HepG2 (cell line): ENCODE results near the gene DNAJC5. TPM values are rescaled to one million over a fixed set of nuclear protein-coding genes. Genes with fewer than 3 reads are reported as not detected.

ENCODE experiments used
- ATAC-seq: fragments of 200-7000 bp; cut with Tn5 transposase; 3 replicates; pipeline ENCODE4 v1.9.1; 2020; ENCODE audit warnings: mild to moderate bottlenecking, moderate library complexity
- BruUV-seq: library from RNA; stranded (reverse); fragments of 400-500 nt; replicated peaks from 2 replicates; lab custom pipeline; 2021; lab: Mats Ljungman, UMichigan
- CTCF ChIA-PET: fragments of 300-600 bp; formaldehyde crosslinking; extraction: SDS; loops from one replicate; lab custom pipeline; 2021; ENCODE audit warnings: low total read pairs, inconsistent platforms, low intra/inter-chr PET ratio; lab: Yijun Ruan, JAX
- POLR2A ChIA-PET: fragments of 350-600 bp; sonication (Branson Sonifier 250); formaldehyde crosslinking; loops from one replicate; lab custom pipeline; 2020; ENCODE audit warnings: antibody characterized with exemption, inconsistent platforms; lab: Yijun Ruan, JAX
- DNase-seq: peaks from one replicate; pipeline ENCODE4 v3.0.0-alpha.2; 2015; ENCODE audit warnings: low spot score
- FAIRE-seq: peaks from 3 replicates; lab custom pipeline; 2011; peaks lifted over from hg19 to GRCh38; lab: Jason Lieb, UNC
- H2AFZ ChIP-seq: one replicate; pipeline ENCODE4 v1.6.1; 2011; ENCODE audit warnings: low read length, inconsistent platforms
- H3K27ac ChIP-seq: fragments of 300-600 bp; 3 replicates; pipeline ENCODE4 v1.8.0; 2011; ENCODE audit warnings: mixed run types, mild to moderate bottlenecking, mixed read lengths, low read length, inconsistent platforms; ENCODE audit not compliant: insufficient read depth; ENCODE audit errors: extremely low read length
- H3K27me3 ChIP-seq, 2 experiments: fragments of 200-600 bp in 1 of 2; 2 replicates in 1 of 2; 3 replicates in 1 of 2; pipeline versions ENCODE4 v1.6.0 to v1.8.0; 2011; ENCODE audit warnings: low read length in 2 of 2, mild to moderate bottlenecking in 2 of 2, moderate library complexity in 2 of 2, inconsistent platforms in 1 of 2; ENCODE audit not compliant: insufficient read depth in 2 of 2, control insufficient read depth in 1 of 2
- H3K36me3 ChIP-seq, 2 experiments: fragments of 200-600 bp in 1 of 2; replicated peaks in 1 of 2; 2 replicates in 1 of 2; 3 replicates in 1 of 2; pipeline versions ENCODE4 v1.5.1 to v1.8.0; 2011; ENCODE audit warnings: low read length in 2 of 2, inconsistent platforms in 1 of 2; ENCODE audit not compliant: insufficient read depth in 2 of 2, control insufficient read depth in 1 of 2
- H3K4me1 ChIP-seq: 2 replicates; pipeline ENCODE4 v1.5.1; 2012; ENCODE audit warnings: low read length, inconsistent platforms; ENCODE audit not compliant: insufficient read depth
- H3K4me2 ChIP-seq: 2 replicates; pipeline ENCODE4 v1.6.0; 2011; ENCODE audit warnings: low read depth, low read length, inconsistent platforms
- H3K4me3 ChIP-seq, 3 experiments: fragments of 200-600 bp in 1 of 3; sonication (generic), shearing (Covaris generic) in 1 of 3; replicated peaks in 1 of 3; 2 replicates each; pipeline ENCODE4 v1.5.1; 2011 to 2016; ENCODE audit warnings: low read length in 3 of 3, inconsistent platforms in 2 of 3, low read depth in 2 of 3, mild to moderate bottlenecking in 2 of 3, control low read depth in 1 of 3, mixed read lengths in 1 of 3; ENCODE audit not compliant: insufficient read depth in 1 of 3
- H3K79me2 ChIP-seq: one replicate; pipeline ENCODE4 v1.6.1; 2011; ENCODE audit warnings: low read length, inconsistent platforms; ENCODE audit not compliant: insufficient read depth
- H3K9ac ChIP-seq: 2 replicates; pipeline ENCODE4 v1.6.0; 2011; ENCODE audit warnings: mild to moderate bottlenecking, low read depth, low read length, inconsistent platforms; ENCODE audit not compliant: insufficient read depth
- H3K9me3 ChIP-seq: 2 replicates; pipeline ENCODE4 v1.5.1; 2012; ENCODE audit warnings: mild to moderate bottlenecking, low read length
- H4K20me1 ChIP-seq: 2 replicates; pipeline ENCODE4 v1.6.0; 2011; ENCODE audit warnings: inconsistent platforms, mild to moderate bottlenecking, low read length, moderate library complexity; ENCODE audit not compliant: insufficient read depth
- AGO2 ChIP-seq: fragments of 200-400 bp; formaldehyde crosslinking; optimal IDR thresholded peaks from 2 replicates; pipeline ENCODE3; 2017; ENCODE audit warnings: mild to moderate bottlenecking, low read depth, low read length, moderate library complexity
- ATF7 ChIP-seq, 2 experiments: fragments of 450-650 bp in 1 of 2; sonication (generic) in 1 of 2; formaldehyde crosslinking in 1 of 2; IDR thresholded peaks; 2 replicates each; pipeline versions ENCODE4 v1.4.0 to v1.6.1; 2016 to 2020; ENCODE audit warnings: antibody characterized with exemption in 1 of 2, mild to moderate bottlenecking in 1 of 2, missing genetic modification reagents in 1 of 2
- HNRNPK ChIP-seq: fragments of 200-400 bp; formaldehyde crosslinking; IDR thresholded peaks from 2 replicates; pipeline ENCODE4 v1.6.1; 2018; ENCODE audit warnings: low read length, low read depth, moderate library complexity, mild to moderate bottlenecking; ENCODE audit not compliant: poor library complexity, severe bottlenecking
- HNRNPLL ChIP-seq: fragments of 200-400 bp; formaldehyde crosslinking; IDR thresholded peaks from 2 replicates; pipeline ENCODE4 v1.6.1; 2017; ENCODE audit warnings: mild to moderate bottlenecking, low read depth, low read length; ENCODE audit not compliant: poor library complexity, severe bottlenecking
- RBFOX2 ChIP-seq: fragments of 200-400 bp; formaldehyde crosslinking; IDR thresholded peaks from 2 replicates; pipeline ENCODE4 v1.6.1; 2017; ENCODE audit warnings: low read depth, mild to moderate bottlenecking, low read length
- RFX5 ChIP-seq: IDR thresholded peaks from 2 replicates; pipeline ENCODE4 v1.6.1; 2011; ENCODE audit warnings: low read depth, low read length, improper control_type of control experiment
- RXRB ChIP-seq: IDR thresholded peaks from 2 replicates; pipeline ENCODE4 v1.6.1; 2016; ENCODE audit warnings: borderline replicate concordance, missing genetic modification reagents, missing compliant biosample characterization
- SPEN ChIP-seq: sonication (generic); formaldehyde crosslinking; IDR thresholded peaks from 2 replicates; pipeline ENCODE4 v1.5.1; 2020; ENCODE audit warnings: low read depth, mild to moderate bottlenecking, missing genetic modification reagents
- ZBTB20 ChIP-seq: sonication (generic); formaldehyde crosslinking; IDR thresholded peaks from 2 replicates; pipeline ENCODE4 v1.8.1; 2023; ENCODE audit warnings: missing genetic modification reagents, low read depth, mild to moderate bottlenecking, borderline replicate concordance
- WGBS: methylation state at CpG from one replicate; pipeline ENCODE4 v1.1.6; 2017; ENCODE audit warnings: low lambda C conversion rate; 5-methylcytosine and 5-hydroxymethylcytosine counted together
- in situ Hi-C: cut with HindIII; loops from 2 replicates; pipeline ENCODE4 v1.10.0; 2017; ENCODE audit warnings: low pct_unique_long_range_greater_than_20kb; ENCODE audit not compliant: extremely low pct_ligation_motif_present
- intact Hi-C: fragments of 100-400 bp; cut with micrococcal nuclease; formaldehyde crosslinking; loops from one replicate; pipeline ENCODE4 v1.10.0; 2022; ENCODE audit not compliant: unreplicated experiment
- polyA plus RNA-seq, 8 experiments: library from polyadenylated mRNA; depleted of rRNA in 3 of 8; stranded (reverse) in 7 of 8; unstranded in 1 of 8; fragments of >200 nt; fragmentation: Illumina TruSeq in 4 of 8; extraction: Trizol in 4 of 8; gene quantifications; 2 replicates each; pipeline versions ENCODE4 v1.2.1 to v1.2.3, GENCODE V29; 2011 to 2016; ENCODE audit warnings: low read depth in 4 of 8, missing spikeins in 1 of 8, mixed read lengths in 1 of 8; ENCODE audit not compliant: insufficient read depth in 1 of 8
- total RNA-seq, 5 experiments: library from RNA; depleted of rRNA; stranded (reverse); fragments of >200 nt; fragmentation: Illumina TruSeq; extraction: Trizol; gene quantifications; 2 replicates each; pipeline ENCODE4 v1.2.3, GENCODE V29; 2016; ENCODE audit warnings: low read depth in 1 of 5
- TF ChIP-seq, protein P1 (sequence below): conservative IDR thresholded peaks from 2 replicates; pipeline ENCODE4 v1.6.1; 2018; ENCODE audit warnings: missing genetic modification reagents
- TF ChIP-seq, protein P2 (sequence below): sonication (generic); formaldehyde crosslinking; IDR thresholded peaks from 2 replicates; pipeline ENCODE4 v1.4.0; 2020; ENCODE audit warnings: missing genetic modification reagents

The DNAJC5 gene
- total and polyA plus RNA-seq, 2 of the 13 experiments (the other 11 are each of a cell fraction or from before 2014, with no cell fraction given) = 42.8 to 64.5 TPM

DNA sequence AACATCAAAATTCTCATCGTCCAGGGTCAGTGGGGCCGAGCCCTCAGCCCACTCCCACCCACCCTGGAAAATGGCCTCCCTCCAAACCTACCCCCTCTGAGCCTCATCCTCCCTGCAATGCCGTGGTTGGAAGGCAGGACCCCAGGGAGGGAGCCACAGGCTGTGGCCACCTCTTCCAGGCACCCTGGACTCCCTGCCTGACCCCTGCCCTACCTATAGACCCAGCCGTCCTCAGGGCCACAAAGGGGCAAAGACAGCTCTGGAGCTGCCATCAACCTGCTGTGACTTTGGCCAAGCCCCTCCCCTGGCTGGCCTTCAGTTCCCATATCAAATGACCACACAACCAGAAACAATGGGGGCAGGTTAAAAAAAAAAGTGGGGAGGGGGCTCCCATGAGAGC lies 63.5 kb downstream of the DNAJC5 start:
- Histone ChIP-seq H3K4me3 (no peak overlapping the region), H3K4me2 (no peak overlapping the region), H3K9me3 (no peaks in the 10 kb centered on the region), H3K79me2 (peaks cover 22% of the 10 kb centered on the region), H3K36me3 (peaks cover 34 to 37% of the 10 kb centered on the region in 2 experiments; a peak in 4 of 5 replicates), H4K20me1 (peaks cover 20% of the 10 kb centered on the region), H3K27me3 (no peaks in the 10 kb centered on the region), H2AFZ (no peak overlapping the region), H3K9ac (no peak overlapping the region), H3K27ac (peak overlapping the region; percentile 83), H3K4me1 (peaks cover 42% of the 10 kb centered on the region)
- 85% methylated on average over 4 of the region's 4 CpGs for WGBS
- ATAC-seq = no peak
- no peak for FAIRE-seq
- CTCF ChIA-PET = no interaction called here
- POLR2A ChIA-PET = interaction anchor here (0.8 to 2.9 kb wide), 5 partner anchors 9 to 93 kb away, joined by 3 to 43 read pairs (median 3); partner anchors contain the start of gene TPD52L2
- intact Hi-C loops (no loop called here), in situ Hi-C loops (no loop called here)
- no TSS peak for BruUV-seq
- no peak for DNase-seq
- no peak for TF ChIP-seq HNRNPK
- TF ChIP-seq HNRNPLL = peak; percentile 2
- 0 out of 2 replicates have a peak, but pooled peaks have one; percentile 18 for TF ChIP-seq SPEN (CRISPR knock-in tag)
- no peak for TF ChIP-seq RFX5
- TF ChIP-seq RXRB (CRISPR knock-in tag) = no peak
- peak; percentile 3 for TF ChIP-seq AGO2

DNA sequence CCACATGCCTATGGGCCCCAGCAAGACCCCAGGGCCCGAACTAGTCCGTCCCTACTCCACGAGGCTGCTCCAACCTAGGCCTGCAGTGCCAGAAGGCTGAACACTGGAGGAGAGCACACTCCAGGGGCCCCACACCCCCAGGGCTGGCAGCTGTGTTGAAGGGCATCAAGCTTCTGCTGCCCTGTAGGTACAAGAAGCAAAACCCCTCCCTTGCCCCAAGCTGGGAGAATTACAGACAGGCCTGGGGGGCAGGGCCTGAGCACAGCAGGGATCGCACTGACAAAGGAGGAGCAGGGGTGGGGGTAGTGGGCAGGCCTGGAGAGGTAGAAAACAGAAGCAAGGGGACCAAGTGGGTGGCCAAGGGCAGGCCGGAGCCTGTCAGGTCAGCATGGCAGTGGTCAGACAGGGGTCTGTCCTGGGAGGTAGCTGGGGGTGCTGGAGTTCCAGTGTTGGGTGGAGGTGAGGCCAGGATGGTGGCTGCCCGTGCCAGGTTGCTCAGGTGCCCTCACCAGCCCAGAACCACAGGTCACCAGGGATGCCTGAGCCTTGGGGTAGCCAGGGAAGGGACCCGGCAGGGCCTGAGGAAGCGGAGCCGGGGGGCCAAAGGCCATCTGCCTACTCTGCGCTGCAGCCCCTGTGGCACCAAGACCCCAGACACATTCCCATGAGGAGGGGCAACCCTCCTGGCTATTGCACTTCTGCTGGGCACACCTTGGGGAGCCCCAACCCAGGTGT lies 64.2 kb downstream of the DNAJC5 start:
- peaks cover 16% of the 10 kb centered on the region for H3K79me2 ChIP-seq
- ATAC-seq (no peak), FAIRE-seq (no peak), DNase-seq (no peak)
- intact Hi-C loops (no loop called here), in situ Hi-C loops (no loop called here)
- peaks cover 14% of the 10 kb centered on the region for H4K20me1 ChIP-seq
- no peak overlapping the region for H3K4me3 ChIP-seq
- H3K9ac ChIP-seq = no peak overlapping the region; the same call in 1 of the 2 replicates
- peak overlapping the region; percentile 83 for H3K27ac ChIP-seq
- BruUV-seq = no TSS peak
- no peaks in the 10 kb centered on the region for H3K27me3 ChIP-seq
- POLR2A ChIA-PET = interaction anchor here (0.8 to 1.4 kb wide), 4 partner anchors 8 to 26 kb away, joined by 3 to 6 read pairs (median 3); no protein-coding TSS in a partner anchor
- H2AFZ ChIP-seq = no peak overlapping the region
- peaks cover 35% of the 10 kb centered on the region for H3K4me1 ChIP-seq
- CTCF ChIA-PET = no interaction called here
- H3K4me2 ChIP-seq = no peak overlapping the region
- peaks cover 41 to 44% of the 10 kb centered on the region in 2 experiments; a peak in 4 of 5 replicates for H3K36me3 ChIP-seq
- H3K9me3 ChIP-seq = no peaks in the 10 kb centered on the region
- 95% methylated on average over 10 of the region's 10 CpGs for WGBS
- peak; percentile 39; the same call in 1 of the 2 replicates for TF ChIP-seq RBFOX2
- no peak for TF ChIP-seq ATF7 (IDR thresholded peaks at IDR 0.05)
- TF ChIP-seq ATF7 (CRISPR knock-in tag; IDR thresholded peaks at IDR 0.05) = no peak
- TF ChIP-seq AGO2 = peak; percentile 58
- no peak for TF ChIP-seq ZBTB20 (CRISPR knock-in tag)
- TF ChIP-seq, protein P1, sequence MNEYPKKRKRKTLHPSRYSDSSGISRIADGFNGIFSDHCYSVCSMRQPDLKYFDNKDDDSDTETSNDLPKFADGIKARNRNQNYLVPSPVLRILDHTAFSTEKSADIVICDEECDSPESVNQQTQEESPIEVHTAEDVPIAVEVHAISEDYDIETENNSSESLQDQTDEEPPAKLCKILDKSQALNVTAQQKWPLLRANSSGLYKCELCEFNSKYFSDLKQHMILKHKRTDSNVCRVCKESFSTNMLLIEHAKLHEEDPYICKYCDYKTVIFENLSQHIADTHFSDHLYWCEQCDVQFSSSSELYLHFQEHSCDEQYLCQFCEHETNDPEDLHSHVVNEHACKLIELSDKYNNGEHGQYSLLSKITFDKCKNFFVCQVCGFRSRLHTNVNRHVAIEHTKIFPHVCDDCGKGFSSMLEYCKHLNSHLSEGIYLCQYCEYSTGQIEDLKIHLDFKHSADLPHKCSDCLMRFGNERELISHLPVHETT (CRISPR knock-in tag) = no peak
- TF ChIP-seq, protein P2, sequence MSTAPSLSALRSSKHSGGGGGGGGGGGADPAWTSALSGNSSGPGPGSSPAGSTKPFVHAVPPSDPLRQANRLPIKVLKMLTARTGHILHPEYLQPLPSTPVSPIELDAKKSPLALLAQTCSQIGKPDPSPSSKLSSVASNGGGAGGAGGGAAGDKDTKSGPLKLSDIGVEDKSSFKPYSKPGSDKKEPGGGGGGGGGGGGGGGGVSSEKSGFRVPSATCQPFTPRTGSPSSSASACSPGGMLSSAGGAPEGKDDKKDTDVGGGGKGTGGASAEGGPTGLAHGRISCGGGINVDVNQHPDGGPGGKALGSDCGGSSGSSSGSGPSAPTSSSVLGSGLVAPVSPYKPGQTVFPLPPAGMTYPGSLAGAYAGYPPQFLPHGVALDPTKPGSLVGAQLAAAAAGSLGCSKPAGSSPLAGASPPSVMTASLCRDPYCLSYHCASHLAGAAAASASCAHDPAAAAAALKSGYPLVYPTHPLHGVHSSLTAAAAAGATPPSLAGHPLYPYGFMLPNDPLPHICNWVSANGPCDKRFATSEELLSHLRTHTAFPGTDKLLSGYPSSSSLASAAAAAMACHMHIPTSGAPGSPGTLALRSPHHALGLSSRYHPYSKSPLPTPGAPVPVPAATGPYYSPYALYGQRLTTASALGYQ = no peak
